GM13977 (cell line): ENCODE data around the gene GPSM1.

ENCODE experiments used
- DNase-seq: peaks from one replicate; pipeline ENCODE4 v3.0.0; 2012; ENCODE audit warnings: low spot score
- CTCF ChIP-seq: IDR thresholded peaks from 2 replicates; pipeline ENCODE4 v1.5.1; 2012; ENCODE audit warnings: mild to moderate bottlenecking, control low read depth; ENCODE audit not compliant: insufficient read depth; ENCODE audit errors: extremely low read depth, missing control alignments
- in situ Hi-C: fragments of 300-500 bp; cut with MboI; formaldehyde crosslinking; loops from one replicate; pipeline ENCODE4 v1.12.0; 2022; ENCODE audit warnings: low sequenced_read_pairs, low pct_unique_long_range_greater_than_20kb, mixed read lengths, inconsistent platforms; ENCODE audit not compliant: unreplicated experiment

Gene GPSM1

DNA sequence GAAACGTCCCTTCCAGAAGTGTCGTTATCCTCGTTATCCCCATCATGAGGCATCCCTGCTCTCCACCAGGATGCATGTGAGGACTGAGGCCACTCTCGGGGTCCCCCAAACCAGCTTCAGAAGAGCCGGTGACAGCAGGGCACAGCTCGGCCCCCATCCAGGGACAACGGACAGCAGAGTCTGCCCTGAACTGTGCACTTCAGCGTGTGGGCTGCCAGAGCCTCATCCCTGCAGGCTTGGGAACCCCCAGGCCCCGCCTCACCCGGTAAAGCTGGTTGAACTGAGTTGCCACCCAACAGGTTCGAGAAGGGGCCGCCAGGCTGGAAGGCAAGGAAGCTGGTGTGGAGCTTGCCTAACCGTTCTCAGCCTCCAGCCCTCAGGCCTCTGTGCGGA is 46.8 kb downstream of the GPSM1 start:
- in situ Hi-C loops, result no loop called here
- DNase-seq, result no peak
- no peak for TF ChIP-seq CTCF

DNA sequence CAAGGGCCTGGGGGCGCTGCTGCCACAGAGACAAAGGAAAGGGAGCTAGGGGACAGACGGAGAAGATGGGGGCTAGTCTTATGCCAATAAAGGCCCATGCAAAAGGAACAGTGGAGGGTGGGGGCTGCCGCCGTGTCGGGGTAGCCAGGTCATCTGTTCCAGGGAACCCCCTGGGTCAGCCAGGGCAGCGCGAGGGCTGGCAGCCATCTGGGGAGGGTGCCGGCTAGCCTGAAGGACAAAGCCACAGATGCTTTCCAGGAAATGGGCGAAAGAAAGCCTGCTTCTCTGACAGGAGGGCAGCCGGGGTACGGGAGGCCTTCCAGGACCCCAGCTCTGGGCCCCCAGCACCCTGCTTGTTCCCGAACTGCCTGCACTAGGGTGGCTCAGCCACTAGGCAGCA is 47.8 kb downstream of the GPSM1 start:
- in situ Hi-C loops, result no loop called here
- DNase-seq, result no peak
- TF ChIP-seq CTCF, result no peak

DNA sequence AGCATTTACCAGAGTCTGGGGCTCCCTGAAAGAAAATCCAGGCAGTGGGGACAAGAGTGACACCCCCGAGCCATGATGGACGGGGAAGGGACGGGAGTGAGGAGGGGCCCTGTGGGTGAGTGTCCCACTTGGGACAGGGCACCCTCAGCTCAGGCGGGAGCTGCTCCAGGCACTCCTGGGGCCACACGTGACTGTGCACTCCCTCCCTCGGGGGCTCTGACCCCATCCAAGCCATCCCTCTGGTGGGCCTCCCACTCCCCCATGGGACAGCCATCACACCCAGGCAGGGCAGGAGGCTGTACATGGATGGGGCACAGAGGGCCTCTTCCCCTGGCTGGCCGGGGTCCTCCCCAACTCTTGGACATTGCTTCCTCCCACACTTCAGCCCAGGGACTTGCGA is 49.1 kb downstream of the GPSM1 start:
- in situ Hi-C loops, result no loop called here
- DNase-seq, result no peak
- no peak for TF ChIP-seq CTCF

DNA sequence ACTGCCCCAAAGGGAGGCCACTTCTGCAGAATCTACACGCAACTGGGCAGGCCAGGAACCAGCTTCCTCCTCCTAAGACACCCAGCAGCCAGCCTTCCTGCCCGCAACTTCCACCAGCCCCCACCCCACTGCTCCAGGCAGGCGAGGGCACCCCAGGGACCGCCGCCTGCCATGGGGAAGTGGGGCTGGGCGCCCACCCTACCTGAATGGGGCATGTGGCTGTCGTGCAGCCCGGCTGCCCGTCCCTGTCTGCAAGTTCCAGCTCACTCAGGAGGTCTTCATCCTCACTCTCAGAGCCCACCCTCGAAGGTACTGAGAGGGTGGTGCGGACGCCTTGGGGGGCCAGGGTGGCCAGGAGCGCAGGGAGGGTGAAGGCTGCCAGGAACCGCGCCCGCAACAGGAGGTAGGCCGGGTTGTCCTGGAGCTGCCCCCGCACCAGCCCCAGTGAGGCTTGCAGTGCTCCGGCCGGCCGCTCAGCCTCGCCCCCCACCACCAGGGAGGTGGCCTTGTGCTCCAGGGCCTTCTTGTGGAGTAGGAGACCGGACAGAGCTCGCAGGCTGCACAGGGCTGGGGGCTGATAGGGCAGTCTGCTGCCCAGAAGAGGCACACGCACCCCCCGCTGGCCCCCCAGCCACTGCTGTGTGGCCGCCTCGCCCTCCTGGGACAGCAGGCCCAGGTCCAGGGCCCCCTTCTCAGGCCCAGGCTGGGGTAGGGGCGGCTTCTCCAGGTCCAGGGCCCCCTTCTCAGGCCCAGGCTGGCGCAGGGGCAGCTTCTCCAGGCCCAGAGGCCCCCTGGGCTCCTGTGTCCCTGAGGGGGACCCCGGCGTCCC is 50.2 kb downstream of the GPSM1 start:
- in situ Hi-C loops, result no loop called here
- no peak for TF ChIP-seq CTCF
- no peak for DNase-seq

GRCh38 chr9:136378170-136379002 is 51.0 kb downstream of the GPSM1 start:
- TF ChIP-seq CTCF, result no peak
- no peak for DNase-seq

DNA sequence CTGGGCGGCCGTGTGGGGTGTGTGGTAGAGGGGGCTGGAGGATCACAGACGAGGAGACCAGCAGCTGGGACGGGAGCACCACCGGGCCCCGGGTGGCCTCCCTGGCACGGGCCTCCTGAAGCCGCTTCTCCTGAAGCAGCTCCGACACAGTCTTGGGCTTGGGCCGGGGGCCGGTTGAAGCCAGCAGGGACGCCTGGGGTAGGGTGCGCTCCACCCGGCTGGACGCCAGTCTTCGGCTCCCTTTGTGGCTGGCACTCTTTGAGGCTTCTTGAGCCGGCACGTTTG is 51.6 kb downstream of the GPSM1 start:
- TF ChIP-seq CTCF, result no peak
- DNase-seq, result no peak
- in situ Hi-C loops, result no loop called here

More at GRCh38 chr9:136378170-136379002, 51.0 kb downstream of the GPSM1 start:
- in situ Hi-C loops, result no loop called here
